GM12872 (cell line): Measurements from ENCODE around the gene SYTL5.

Experiments used
- TF ChIP-seq, protein P1 (sequence below): IDR thresholded peaks from 3 replicates; pipeline ENCODE4 v1.5.1; 2011; ENCODE audit warnings: low read depth, mild to moderate bottlenecking, low read length, moderate library complexity; ENCODE audit not compliant: insufficient read depth

SYTL5 gene

DNA sequence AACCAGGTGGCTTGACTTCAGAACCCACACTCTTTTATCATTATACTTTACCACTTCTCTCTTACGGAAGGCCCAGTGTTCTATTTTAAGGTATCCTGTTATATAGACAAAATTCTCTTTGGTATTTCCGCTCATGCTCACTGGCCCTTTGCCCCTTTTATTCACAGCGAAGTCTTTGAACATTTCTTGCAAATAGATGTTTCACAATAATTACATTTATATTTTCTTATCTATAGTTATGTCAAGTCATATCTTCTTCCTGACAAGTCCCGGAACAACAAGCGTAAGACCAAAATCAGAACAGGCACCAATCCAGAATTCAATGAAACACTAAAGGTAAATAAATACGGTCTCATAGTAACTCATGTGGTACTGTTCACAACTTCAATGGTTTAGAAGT lies 102.0 kb downstream of the SYTL5 start:
- TF ChIP-seq, protein P1, sequence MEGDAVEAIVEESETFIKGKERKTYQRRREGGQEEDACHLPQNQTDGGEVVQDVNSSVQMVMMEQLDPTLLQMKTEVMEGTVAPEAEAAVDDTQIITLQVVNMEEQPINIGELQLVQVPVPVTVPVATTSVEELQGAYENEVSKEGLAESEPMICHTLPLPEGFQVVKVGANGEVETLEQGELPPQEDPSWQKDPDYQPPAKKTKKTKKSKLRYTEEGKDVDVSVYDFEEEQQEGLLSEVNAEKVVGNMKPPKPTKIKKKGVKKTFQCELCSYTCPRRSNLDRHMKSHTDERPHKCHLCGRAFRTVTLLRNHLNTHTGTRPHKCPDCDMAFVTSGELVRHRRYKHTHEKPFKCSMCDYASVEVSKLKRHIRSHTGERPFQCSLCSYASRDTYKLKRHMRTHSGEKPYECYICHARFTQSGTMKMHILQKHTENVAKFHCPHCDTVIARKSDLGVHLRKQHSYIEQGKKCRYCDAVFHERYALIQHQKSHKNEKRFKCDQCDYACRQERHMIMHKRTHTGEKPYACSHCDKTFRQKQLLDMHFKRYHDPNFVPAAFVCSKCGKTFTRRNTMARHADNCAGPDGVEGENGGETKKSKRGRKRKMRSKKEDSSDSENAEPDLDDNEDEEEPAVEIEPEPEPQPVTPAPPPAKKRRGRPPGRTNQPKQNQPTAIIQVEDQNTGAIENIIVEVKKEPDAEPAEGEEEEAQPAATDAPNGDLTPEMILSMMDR: no peak

GRCh38 chrX:38109042-38109898 lies 102.9 kb downstream of the SYTL5 start:
- TF ChIP-seq, protein P1: no peak

DNA sequence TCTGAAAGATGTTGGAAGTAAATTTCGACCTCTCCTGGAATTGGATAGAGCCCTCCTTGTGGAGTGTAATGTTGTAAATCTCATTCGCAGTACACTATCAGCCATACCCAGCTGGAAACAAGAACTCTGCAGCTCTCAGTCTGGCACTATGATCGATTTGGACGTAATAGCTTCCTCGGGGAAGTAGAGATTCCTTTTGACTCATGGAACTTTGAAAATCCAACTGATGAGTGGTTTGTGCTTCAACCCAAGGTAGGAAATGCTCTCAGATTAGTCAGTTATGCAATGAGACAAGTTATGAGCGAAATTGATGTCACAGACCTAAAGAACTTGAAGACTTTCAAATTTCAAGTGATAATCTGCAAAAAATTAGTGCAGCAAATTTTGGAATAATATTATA lies 103.9 kb downstream of the SYTL5 start:
- TF ChIP-seq, protein P1: no peak

DNA sequence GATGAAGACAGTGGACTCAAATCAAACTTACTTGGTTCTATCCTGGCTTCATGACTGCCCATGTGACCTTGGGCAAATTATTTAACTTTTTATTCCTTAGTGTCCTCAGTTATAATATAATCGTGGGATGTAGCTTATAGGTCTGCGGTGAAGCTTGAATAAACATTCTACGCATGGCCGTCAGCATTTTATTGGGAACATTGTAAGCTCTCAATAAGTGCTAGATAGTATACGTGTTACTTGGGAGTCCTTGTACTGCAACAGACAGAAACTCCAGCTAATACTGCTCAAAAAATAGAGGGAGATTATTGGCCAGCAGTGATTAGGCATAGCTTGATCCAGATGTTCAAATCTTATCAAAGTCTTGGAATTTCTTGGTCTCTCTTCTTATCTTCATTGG lies 104.8 kb downstream of the SYTL5 start:
- TF ChIP-seq, protein P1: no peak

DNA sequence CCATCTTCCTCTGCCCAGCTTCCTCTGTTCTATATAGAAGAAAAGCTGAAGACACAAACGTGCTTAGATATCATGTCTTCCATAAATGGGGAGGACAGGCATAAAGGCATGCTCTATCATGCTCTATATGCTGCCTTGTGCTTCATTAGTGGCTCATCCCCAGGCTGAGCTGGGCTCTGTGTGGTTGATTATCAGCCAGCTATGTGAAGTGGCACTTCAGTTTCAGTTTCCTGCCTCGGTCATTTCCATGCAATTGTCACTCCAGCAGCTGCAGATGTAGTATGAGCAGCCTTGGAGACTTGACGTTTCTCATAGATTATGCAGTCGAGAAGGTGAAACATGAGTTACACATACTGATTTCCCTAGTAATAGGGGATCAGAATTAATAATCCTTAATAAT lies 106.2 kb downstream of the SYTL5 start:
- TF ChIP-seq, protein P1: no peak

DNA sequence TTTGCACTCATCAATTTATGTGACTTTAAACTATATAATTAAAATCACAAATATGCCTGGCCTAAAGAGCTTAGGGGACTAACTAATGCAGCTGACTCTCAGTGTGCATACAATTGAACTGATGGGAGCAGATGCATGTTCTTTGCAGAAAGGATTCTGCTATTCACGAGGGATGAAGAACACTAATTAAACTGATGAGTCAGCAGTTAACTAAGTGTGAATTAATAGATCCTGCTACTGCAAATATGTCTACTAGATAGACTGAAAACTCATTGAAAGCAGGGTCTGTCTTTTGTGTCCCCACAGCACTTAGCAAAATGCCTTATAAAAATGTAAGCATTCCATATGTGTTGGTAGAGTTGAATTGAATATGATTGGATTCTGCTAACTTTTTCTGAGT lies 110.4 kb downstream of the SYTL5 start:
- TF ChIP-seq, protein P1: no peak

DNA sequence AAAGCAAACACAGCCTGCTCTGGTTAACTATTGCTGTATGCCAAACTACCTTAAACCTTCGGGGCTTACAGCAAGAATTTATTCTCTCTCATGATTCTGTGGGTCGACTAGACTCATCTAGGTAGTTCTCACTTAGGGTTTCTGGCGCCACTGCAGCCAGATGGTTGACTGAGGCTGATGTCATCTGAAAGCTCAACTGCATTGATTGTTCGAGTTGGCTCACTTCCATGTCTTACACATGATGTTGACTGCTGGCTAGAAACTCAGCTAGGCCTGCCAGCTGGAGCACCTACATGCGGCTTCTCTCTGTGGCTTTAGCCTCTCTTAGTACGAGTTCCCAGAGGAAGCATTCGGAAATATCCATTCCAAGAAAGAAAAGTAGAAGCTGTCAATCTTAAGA lies 111.1 kb downstream of the SYTL5 start:
- TF ChIP-seq, protein P1: no peak
